ENCODE results near the gene TTLL8. TPM values are rescaled to one million over a fixed set of nuclear protein-coding genes. Genes with fewer than 3 reads are reported as not detected.

TTLL8 gene
- total RNA-seq, 2 donors from 2014 or later = 0.20 TPM; not detected in 1

- Mint-ChIP-seq H3K4me1 (peaks cover 5% of the 10 kb centered on the region), H3K36me3 (ENCODE audit: low read depth) (no peaks in the 10 kb centered on the region), H3K9me3 (peaks cover 10% of the 10 kb centered on the region), H3K27ac (no peak within 1 kb of the TSS), H3K27me3 (ENCODE audit: insufficient read depth) (peaks cover 16% of the 10 kb centered on the region), H3K4me3 (no peak within 1 kb of the TSS)
- H3K27me3 ChIP-seq (ENCODE audit: control insufficient read depth, insufficient read depth, low read length, poor library complexity, severe bottlenecking) = no peaks in the 10 kb centered on the region
- no peak within 1 kb of the TSS for H3K9ac ChIP-seq (ENCODE audit: extremely low read depth, low read length, poor library complexity, severe bottlenecking)
- H3K9me3 ChIP-seq (ENCODE audit: control insufficient read depth, low read length) = no peaks in the 10 kb centered on the region
- no peak within 1 kb of the TSS for H3K4me3 ChIP-seq (ENCODE audit: low read length)
- TF ChIP-seq, protein P1, sequence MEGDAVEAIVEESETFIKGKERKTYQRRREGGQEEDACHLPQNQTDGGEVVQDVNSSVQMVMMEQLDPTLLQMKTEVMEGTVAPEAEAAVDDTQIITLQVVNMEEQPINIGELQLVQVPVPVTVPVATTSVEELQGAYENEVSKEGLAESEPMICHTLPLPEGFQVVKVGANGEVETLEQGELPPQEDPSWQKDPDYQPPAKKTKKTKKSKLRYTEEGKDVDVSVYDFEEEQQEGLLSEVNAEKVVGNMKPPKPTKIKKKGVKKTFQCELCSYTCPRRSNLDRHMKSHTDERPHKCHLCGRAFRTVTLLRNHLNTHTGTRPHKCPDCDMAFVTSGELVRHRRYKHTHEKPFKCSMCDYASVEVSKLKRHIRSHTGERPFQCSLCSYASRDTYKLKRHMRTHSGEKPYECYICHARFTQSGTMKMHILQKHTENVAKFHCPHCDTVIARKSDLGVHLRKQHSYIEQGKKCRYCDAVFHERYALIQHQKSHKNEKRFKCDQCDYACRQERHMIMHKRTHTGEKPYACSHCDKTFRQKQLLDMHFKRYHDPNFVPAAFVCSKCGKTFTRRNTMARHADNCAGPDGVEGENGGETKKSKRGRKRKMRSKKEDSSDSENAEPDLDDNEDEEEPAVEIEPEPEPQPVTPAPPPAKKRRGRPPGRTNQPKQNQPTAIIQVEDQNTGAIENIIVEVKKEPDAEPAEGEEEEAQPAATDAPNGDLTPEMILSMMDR (conservative IDR thresholded peaks at IDR 0.05) = no peak
- no peaks in the 10 kb centered on the region for H3K4me1 ChIP-seq (ENCODE audit: control insufficient read depth, insufficient read depth, low read length)
- no peaks in the 10 kb centered on the region for H3K36me3 ChIP-seq (ENCODE audit: control insufficient read depth, insufficient read depth, low read length)
- peak within 1 kb of the TSS; percentile 12 for H3K27ac ChIP-seq (ENCODE audit: low read depth, low read length)
- WGBS, 2 experiments (ENCODE audit: insufficient coverage in 1 of 2, insufficient read length in 1 of 2) = 65 to 79% methylated on average over 18 to 29 of the region's 29 CpGs
- DNase-seq = peak; percentile 40
These were observed 27.3 kb upstream of the TTLL8 start, which contains the start of gene MLC1 for GRCh38 chr22:50085211-50085972. Gene MLC1, minus strand, starts transcription at chr22:50085426. Its CDS starts 524 bp downstream, at chr22:50084902.

DNA sequence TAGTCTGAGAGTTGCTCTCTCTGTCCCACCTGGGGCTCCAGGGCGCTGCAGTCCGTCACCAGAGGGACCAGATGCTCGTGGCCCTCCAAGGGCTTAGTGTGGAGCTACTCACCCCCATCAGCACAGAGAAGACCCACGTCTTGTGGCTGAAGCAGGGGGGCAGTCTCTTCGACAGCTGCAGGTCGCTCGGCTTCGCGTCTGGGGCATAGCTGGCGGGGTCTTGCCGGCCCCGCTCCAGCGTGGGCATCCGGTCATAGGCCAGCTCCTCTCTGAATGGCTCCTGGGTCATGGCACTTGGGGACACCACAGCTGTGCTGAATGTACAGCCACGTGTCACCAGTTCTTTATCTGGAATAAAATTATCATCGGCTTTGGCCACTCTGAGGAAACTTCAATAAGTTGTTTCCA is 26.5 kb upstream of the TTLL8 start:
- Histone ChIP-seq H3K9ac (ENCODE audit: extremely low read depth, low read length, poor library complexity, severe bottlenecking) (no peak overlapping the region), H3K36me3 (ENCODE audit: control insufficient read depth, insufficient read depth, low read length) (no peaks in the 10 kb centered on the region), H3K27ac (ENCODE audit: low read depth, low read length) (no peak overlapping the region), H3K4me3 (ENCODE audit: low read length) (no peak overlapping the region), H3K4me1 (ENCODE audit: control insufficient read depth, insufficient read depth, low read length) (no peaks in the 10 kb centered on the region), H3K27me3 (ENCODE audit: control insufficient read depth, insufficient read depth, low read length, poor library complexity, severe bottlenecking) (no peaks in the 10 kb centered on the region), H3K9me3 (ENCODE audit: control insufficient read depth, low read length) (no peaks in the 10 kb centered on the region)
- TF ChIP-seq, protein P1 (conservative IDR thresholded peaks at IDR 0.05) = no peak
- Mint-ChIP-seq H3K36me3 (ENCODE audit: low read depth) (no peaks in the 10 kb centered on the region), H3K27ac (no peak overlapping the region), H3K4me1 (peaks cover 5% of the 10 kb centered on the region), H3K9me3 (peaks cover 8% of the 10 kb centered on the region), H3K4me3 (no peak overlapping the region), H3K27me3 (ENCODE audit: insufficient read depth) (peaks cover 13% of the 10 kb centered on the region)
- peak; percentile 35 for DNase-seq
- WGBS, 2 experiments (ENCODE audit: insufficient coverage in 1 of 2, insufficient read length in 1 of 2) = 93 to 96% methylated on average over 14 to 16 of the region's 16 CpGs

DNA sequence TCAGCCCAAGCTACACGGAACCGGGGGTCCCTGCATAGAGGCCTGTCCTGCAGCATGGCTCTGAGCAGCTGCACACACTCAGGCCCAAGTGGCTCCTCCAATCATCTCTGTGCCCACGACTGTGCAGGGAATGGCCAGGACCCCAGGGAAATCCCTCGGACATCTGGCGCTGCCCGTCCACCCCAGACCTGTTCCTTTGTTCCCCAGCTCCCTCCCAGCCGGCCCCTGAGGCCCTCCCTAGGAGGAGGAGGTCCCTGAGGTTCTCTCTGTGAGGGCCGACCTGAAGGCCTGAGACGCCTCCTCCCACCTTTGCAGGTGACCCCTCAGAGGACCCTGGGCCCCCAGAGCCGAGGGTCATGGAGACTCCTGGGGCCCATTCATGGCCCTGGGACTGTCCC is 26.0 kb upstream of the TTLL8 start:
- no peak overlapping the region for H3K4me3 ChIP-seq (ENCODE audit: low read length)
- no peaks in the 10 kb centered on the region for H3K9me3 ChIP-seq (ENCODE audit: control insufficient read depth, low read length)
- no peaks in the 10 kb centered on the region for H3K4me1 ChIP-seq (ENCODE audit: control insufficient read depth, insufficient read depth, low read length)
- WGBS, 2 experiments (ENCODE audit: insufficient coverage in 1 of 2, insufficient read length in 1 of 2) = 90 to 100% methylated on average over 4 to 10 of the region's 10 CpGs
- H3K36me3 ChIP-seq (ENCODE audit: control insufficient read depth, insufficient read depth, low read length) = no peaks in the 10 kb centered on the region
- no peak overlapping the region for H3K27ac Mint-ChIP-seq
- peaks cover 2% of the 10 kb centered on the region for H3K9me3 Mint-ChIP-seq
- no peaks in the 10 kb centered on the region for H3K36me3 Mint-ChIP-seq (ENCODE audit: low read depth)
- peaks cover 8% of the 10 kb centered on the region for H3K27me3 Mint-ChIP-seq (ENCODE audit: insufficient read depth)
- peak; percentile 39 for DNase-seq
- no peak overlapping the region for H3K9ac ChIP-seq (ENCODE audit: extremely low read depth, low read length, poor library complexity, severe bottlenecking)
- TF ChIP-seq, protein P1 (conservative IDR thresholded peaks at IDR 0.05) = no peak
- no peak overlapping the region for H3K27ac ChIP-seq (ENCODE audit: low read depth, low read length)
- peaks cover 5% of the 10 kb centered on the region for H3K4me1 Mint-ChIP-seq
- no peak overlapping the region for H3K4me3 Mint-ChIP-seq
- no peaks in the 10 kb centered on the region for H3K27me3 ChIP-seq (ENCODE audit: control insufficient read depth, insufficient read depth, low read length, poor library complexity, severe bottlenecking)

Measured in endodermal cell (in vitro differentiated cells).